Sigmoid colon (tissue), 7 donors: ENCODE data around the gene INTS11. TPM values are rescaled to one million over a fixed set of nuclear protein-coding genes. Genes with fewer than 3 reads are reported as not detected.
A peak's percentile ranks its signal among the peaks of the same experiment; 100 is the strongest.

ENCODE experiments used
- DNase-seq: peaks from one replicate; pipeline ENCODE4 v3.0.0-alpha.2; 2019
- H3K27ac ChIP-seq, 4 donors: fragments of 200-600 bp; sonication (generic); one replicate each; pipeline ENCODE4 v1.5.1; 2016 to 2019; ENCODE audit warnings: mild to moderate bottlenecking in 1 of 4
- H3K27me3 ChIP-seq, 3 donors: fragments of 200-600 bp; sonication (generic); one replicate each; pipeline ENCODE4 v1.5.1; 2019; ENCODE audit warnings: mild to moderate bottlenecking in 1 of 3
- H3K36me3 ChIP-seq, 4 donors: fragments of 200-600 bp; sonication (generic); one replicate each; pipeline ENCODE4 v1.5.1; 2016 to 2019
- H3K4me1 ChIP-seq, 4 donors: fragments of 200-600 bp; sonication (generic); one replicate each; pipeline ENCODE4 v1.5.1; 2017 to 2019
- H3K4me3 ChIP-seq, 4 donors: fragments of 200-600 bp; sonication (generic); one replicate each; pipeline ENCODE4 v1.5.1; 2017 to 2019; ENCODE audit warnings: mild to moderate bottlenecking in 2 of 4, moderate library complexity in 1 of 4
- H3K9me3 ChIP-seq, 4 donors: fragments of 200-600 bp in 3 of 4; sonication (generic) in 3 of 4; one replicate each; pipeline versions ENCODE4 v1.5.1 to v1.6.1; 2013 to 2019
- CTCF ChIP-seq, 4 experiments: fragments of 450-650 bp in 3 of 4; fragments of 200-600 bp in 1 of 4; IDR thresholded peaks; one replicate each; pipeline ENCODE4 v1.5.1; 2016 to 2019; ENCODE audit warnings: antibody characterized with exemption in 4 of 4, mild to moderate bottlenecking in 3 of 4, moderate library complexity in 2 of 4
- EP300 ChIP-seq, 4 donors: sonication (generic); formaldehyde crosslinking; IDR thresholded peaks; one replicate each; pipeline ENCODE4 v1.6.1; 2017; ENCODE audit warnings: antibody characterized with exemption in 4 of 4
- POLR2A ChIP-seq, 2 donors: fragments of 450-650 bp; IDR thresholded peaks; one replicate each; pipeline ENCODE4 v1.6.1; 2016; ENCODE audit warnings: antibody characterized with exemption in 2 of 2, mild to moderate bottlenecking in 2 of 2, moderate library complexity in 2 of 2
- POLR2AphosphoS5 ChIP-seq, 4 donors: sonication (generic); formaldehyde crosslinking; IDR thresholded peaks; one replicate each; pipeline ENCODE4 v1.6.1; 2017; ENCODE audit warnings: antibody characterized with exemption in 4 of 4
- WGBS, 2 donors: extraction: QIAGEN DNeasy Blood & Tissue Kit; methylation state at CpG; one replicate each; pipeline ENCODE4 v1.1.7; 2013; 5-methylcytosine and 5-hydroxymethylcytosine counted together
- intact Hi-C: fragments of 100-400 bp; cut with DNase I; formaldehyde crosslinking; loops from one replicate; pipeline ENCODE4 v1.15.1; 2023
- polyA plus RNA-seq, 3 donors: library from polyadenylated mRNA; stranded (reverse); fragments of 200-250 nt; gene quantifications; one replicate each; pipeline ENCODE4 v1.2.3, GENCODE V29; 2013
- total RNA-seq, 4 donors: library from RNA; depleted of rRNA; stranded (reverse); fragments of >200 nt; gene quantifications; one replicate each; pipeline ENCODE4 v1.1.0, GENCODE V29; 2016
- donor health status: healthy with polysubstance abuse.
- donor health status: Bipolar disorder and iron deficiency.
- donor health status: healthy.

The INTS11 gene
- total and polyA plus RNA-seq, 7 donors: 58.3 to 135 (median 87.1) TPM

- DNase-seq: no peak
- intact Hi-C loops: no loop called here
- peaks cover 0 to 2% (median 1%) of the 10 kb centered on the region in 4 donors for H3K36me3 ChIP-seq
- no peak for TF ChIP-seq POLR2A (IDR thresholded peaks at IDR 0.05)
- TF ChIP-seq CTCF (IDR thresholded peaks at IDR 0.05): no peak
- TF ChIP-seq EP300 (IDR thresholded peaks at IDR 0.05): no peak
- TF ChIP-seq POLR2AphosphoS5 (IDR thresholded peaks at IDR 0.05): no peak
- no peaks in the 10 kb centered on the region for H3K9me3 ChIP-seq
- 76 to 85% methylated on average over 31 of the region's 31 CpGs for WGBS, 2 donors
- H3K4me1 ChIP-seq: peaks cover 0 to 44% (median 40%) of the 10 kb centered on the region in 4 donors
- H3K27ac ChIP-seq: peak overlapping the region in 1 of 4 donors; percentile 92
- no peak overlapping the region for H3K4me3 ChIP-seq
- H3K27me3 ChIP-seq: no peaks in the 10 kb centered on the region
Observed at GRCh38 chr1:1302951-1303509, 21.4 kb downstream of the INTS11 start.

- H3K9me3 ChIP-seq: no peaks in the 10 kb centered on the region
- no peak for TF ChIP-seq POLR2AphosphoS5 (IDR thresholded peaks at IDR 0.05)
- TF ChIP-seq EP300 (IDR thresholded peaks at IDR 0.05): no peak
- no peak for TF ChIP-seq POLR2A (IDR thresholded peaks at IDR 0.05)
- TF ChIP-seq CTCF (IDR thresholded peaks at IDR 0.05): peak in 1 of 4 experiments; percentile 30
- 91% methylated on average over 9 of the region's 9 CpGs for WGBS, 2 donors
- H3K27me3 ChIP-seq: no peaks in the 10 kb centered on the region
- H3K36me3 ChIP-seq: peaks cover 0 to 8% (median 4%) of the 10 kb centered on the region in 4 donors
- H3K4me1 ChIP-seq: peaks cover 0 to 41% (median 37%) of the 10 kb centered on the region in 4 donors
- H3K4me3 ChIP-seq: no peak overlapping the region
- DNase-seq: no peak
- H3K27ac ChIP-seq: no peak overlapping the region
- intact Hi-C loops: no loop called here
Observed at GRCh38 chr1:1302006-1302430, 22.4 kb downstream of the INTS11 start.

- Histone ChIP-seq H3K4me3 (no peak overlapping the region), H3K9me3 (no peaks in the 10 kb centered on the region), H3K4me1 (peaks cover 0 to 24% (median 20%) of the 10 kb centered on the region in 4 donors), H3K36me3 (peaks cover 0 to 25% (median 12%) of the 10 kb centered on the region in 4 donors), H3K27ac (no peak overlapping the region), H3K27me3 (no peaks in the 10 kb centered on the region)
- 91 to 92% methylated on average over 12 of the region's 12 CpGs for WGBS, 2 donors
- TF ChIP-seq CTCF (IDR thresholded peaks at IDR 0.05) (no peak), POLR2AphosphoS5 (IDR thresholded peaks at IDR 0.05) (no peak), EP300 (IDR thresholded peaks at IDR 0.05) (no peak)
- no peak for DNase-seq
- intact Hi-C loops: no loop called here
Observed at GRCh38 chr1:1300352-1300739, 24.1 kb downstream of the INTS11 start.

- TF ChIP-seq POLR2A (IDR thresholded peaks at IDR 0.05): no peak
- no peak for TF ChIP-seq EP300 (IDR thresholded peaks at IDR 0.05)
- TF ChIP-seq CTCF (IDR thresholded peaks at IDR 0.05): no peak
- TF ChIP-seq POLR2AphosphoS5 (IDR thresholded peaks at IDR 0.05): no peak
- intact Hi-C loops: no loop called here
- DNase-seq: no peak
- peaks cover 0 to 29% (median 13%) of the 10 kb centered on the region in 4 donors for H3K36me3 ChIP-seq
- H3K27ac ChIP-seq: no peak overlapping the region
- no peak overlapping the region for H3K4me3 ChIP-seq
- no peaks in the 10 kb centered on the region for H3K27me3 ChIP-seq
- 88 to 89% methylated on average over 22 of the region's 22 CpGs for WGBS, 2 donors
- no peaks in the 10 kb centered on the region for H3K9me3 ChIP-seq
- H3K4me1 ChIP-seq: peaks cover 0 to 19% (median 15%) of the 10 kb centered on the region in 4 donors
Observed at GRCh38 chr1:1299686-1300351, 24.6 kb downstream of the INTS11 start.
